Measurements from ENCODE around the gene LBR.

The LBR gene

GRCh38 chr1:225426395-225427234 is 1.2 kb downstream of the LBR start:
- H3K9me2 ChIP-seq (replicated peaks; ENCODE audit: insufficient read depth, low read length), result no peaks in the 10 kb centered on the region
- H4K20me1 ChIP-seq (ENCODE audit: low read depth, low read length), result peaks cover 41% of the 10 kb centered on the region
- H3K9me3 ChIP-seq (ENCODE audit: insufficient read depth, low read length), result no peaks in the 10 kb centered on the region
- H3K27me3 ChIP-seq (ENCODE audit: low read length), result no peaks in the 10 kb centered on the region
- H3K9ac ChIP-seq (ENCODE audit: low read length), result peak overlapping the region; percentile 93
- H2AFZ ChIP-seq (ENCODE audit: low read depth, low read length, severe bottlenecking), result no peak overlapping the region
- TF ChIP-seq EZH2phosphoT487 (conservative IDR thresholded peaks at IDR 0.05; ENCODE audit: low read length), result no peak
- no peak for TF ChIP-seq CTCF (IDR thresholded peaks at IDR 0.05; ENCODE audit: insufficient read depth, low read length, poor library complexity, severe bottlenecking)
- H3K4me2 ChIP-seq (ENCODE audit: low read depth, low read length, poor library complexity, severe bottlenecking), result peak overlapping the region; percentile 95
- peaks cover 24% of the 10 kb centered on the region for H3F3A ChIP-seq (ENCODE audit: insufficient read depth)
- peaks cover 62% of the 10 kb centered on the region for H3K79me2 ChIP-seq (ENCODE audit: insufficient read depth, low read length)
- peaks cover 20% of the 10 kb centered on the region for H3K36me3 ChIP-seq (ENCODE audit: low read length)
- peak overlapping the region; percentile 73 for H3K4me3 ChIP-seq (ENCODE audit: insufficient read depth, low read length, poor library complexity, severe bottlenecking)
- peak overlapping the region; percentile 86 for H3K27ac ChIP-seq (ENCODE audit: low read depth, low read length)

GRCh38 chr1:225425201-225425786 is 2.5 kb downstream of the LBR start:
- H3K79me2 ChIP-seq (ENCODE audit: insufficient read depth, low read length), result peaks cover 75% of the 10 kb centered on the region
- peak overlapping the region; percentile 95 for H3K4me2 ChIP-seq (ENCODE audit: low read depth, low read length, poor library complexity, severe bottlenecking)
- peaks cover 23% of the 10 kb centered on the region for H3F3A ChIP-seq (ENCODE audit: insufficient read depth)
- peak overlapping the region; percentile 73 for H3K4me3 ChIP-seq (ENCODE audit: insufficient read depth, low read length, poor library complexity, severe bottlenecking)
- H3K27ac ChIP-seq (ENCODE audit: low read depth, low read length), result peak overlapping the region; percentile 86
- H4K20me1 ChIP-seq (ENCODE audit: low read depth, low read length), result peaks cover 48% of the 10 kb centered on the region
- peak overlapping the region; percentile 93 for H3K9ac ChIP-seq (ENCODE audit: low read length)
- no peaks in the 10 kb centered on the region for H3K9me3 ChIP-seq (ENCODE audit: insufficient read depth, low read length)
- H2AFZ ChIP-seq (ENCODE audit: low read depth, low read length, severe bottlenecking), result no peak overlapping the region
- H3K27me3 ChIP-seq (ENCODE audit: low read length), result no peaks in the 10 kb centered on the region
- peaks cover 25% of the 10 kb centered on the region for H3K36me3 ChIP-seq (ENCODE audit: low read length)
- TF ChIP-seq CTCF (IDR thresholded peaks at IDR 0.05; ENCODE audit: insufficient read depth, low read length, poor library complexity, severe bottlenecking) (no peak), EZH2phosphoT487 (conservative IDR thresholded peaks at IDR 0.05; ENCODE audit: low read length) (no peak)
- H3K9me2 ChIP-seq (replicated peaks; ENCODE audit: insufficient read depth, low read length), result no peaks in the 10 kb centered on the region

GRCh38 chr1:225424562-225425200 is 3.2 kb downstream of the LBR start:
- H2AFZ ChIP-seq (ENCODE audit: low read depth, low read length, severe bottlenecking), result no peak overlapping the region
- peak overlapping the region; percentile 7 for H3K4me3 ChIP-seq (ENCODE audit: insufficient read depth, low read length, poor library complexity, severe bottlenecking)
- H3K9ac ChIP-seq (ENCODE audit: low read length), result peak overlapping the region; percentile 93
- H3K4me2 ChIP-seq (ENCODE audit: low read depth, low read length, poor library complexity, severe bottlenecking), result peak overlapping the region; percentile 95
- H3K9me3 ChIP-seq (ENCODE audit: insufficient read depth, low read length), result no peaks in the 10 kb centered on the region
- H3K27ac ChIP-seq (ENCODE audit: low read depth, low read length), result peak overlapping the region; percentile 86; the same call in 1 of the 2 replicates
- no peaks in the 10 kb centered on the region for H3K27me3 ChIP-seq (ENCODE audit: low read length)
- H3F3A ChIP-seq (ENCODE audit: insufficient read depth), result peaks cover 17% of the 10 kb centered on the region; the same call in 1 of the 2 replicates
- TF ChIP-seq EZH2phosphoT487 (conservative IDR thresholded peaks at IDR 0.05; ENCODE audit: low read length) (no peak), CTCF (IDR thresholded peaks at IDR 0.05; ENCODE audit: insufficient read depth, low read length, poor library complexity, severe bottlenecking) (no peak)
- no peaks in the 10 kb centered on the region for H3K9me2 ChIP-seq (replicated peaks; ENCODE audit: insufficient read depth, low read length)
- H3K79me2 ChIP-seq (ENCODE audit: insufficient read depth, low read length), result peaks cover 81% of the 10 kb centered on the region
- peaks cover 29% of the 10 kb centered on the region for H3K36me3 ChIP-seq (ENCODE audit: low read length)
- peaks cover 49% of the 10 kb centered on the region for H4K20me1 ChIP-seq (ENCODE audit: low read depth, low read length)
